Mesenchymal stem cell (in vitro differentiated cells and primary cell): ENCODE results near the gene CDC42BPA.

Experiments used
- DNase-seq: peaks from one replicate; pipeline ENCODE4 v3.0.0-alpha.2; 2013
- H2AFZ ChIP-seq: one replicate; pipeline ENCODE4 v1.6.1; 2013; ENCODE audit warnings: low read depth, mild to moderate bottlenecking, control low read depth, inconsistent platforms, low read length, moderate library complexity
- H2AK5ac ChIP-seq: 2 replicates; pipeline ENCODE4 v1.6.1; 2013; ENCODE audit warnings: low read length, moderate library complexity, mild to moderate bottlenecking, inconsistent platforms; ENCODE audit not compliant: severe bottlenecking
- H2BK120ac ChIP-seq: one replicate; pipeline ENCODE4 v1.6.1; 2013; ENCODE audit warnings: low read depth, mild to moderate bottlenecking, inconsistent platforms, low read length, moderate library complexity
- H2BK12ac ChIP-seq, 2 experiments: one replicate each; pipeline ENCODE4 v1.6.1; 2013; ENCODE audit warnings: inconsistent platforms in 2 of 2, low read length in 2 of 2, mild to moderate bottlenecking in 2 of 2, moderate library complexity in 2 of 2, control low read depth in 1 of 2
- H2BK15ac ChIP-seq: one replicate; pipeline ENCODE4 v1.6.1; 2013; ENCODE audit warnings: mild to moderate bottlenecking, low read depth, inconsistent platforms; ENCODE audit not compliant: poor library complexity, severe bottlenecking
- H2BK5ac ChIP-seq: 2 replicates; pipeline ENCODE4 v1.6.1; 2013; ENCODE audit warnings: low read depth, mild to moderate bottlenecking, low read length, control low read depth, inconsistent platforms; ENCODE audit not compliant: poor library complexity, severe bottlenecking
- H3K14ac ChIP-seq, 2 experiments: one replicate each; pipeline ENCODE4 v1.6.1; 2013; ENCODE audit warnings: inconsistent platforms in 2 of 2, low read length in 2 of 2, control low read depth in 1 of 2, mild to moderate bottlenecking in 1 of 2, moderate library complexity in 1 of 2
- H3K18ac ChIP-seq, 2 experiments: one replicate each; pipeline ENCODE4 v1.6.1; 2013; ENCODE audit warnings: inconsistent platforms in 2 of 2, low read length in 2 of 2, control low read depth in 1 of 2, low read depth in 1 of 2, mild to moderate bottlenecking in 1 of 2
- H3K23ac ChIP-seq, 2 experiments: one replicate each; pipeline ENCODE4 v1.6.1; 2013; ENCODE audit warnings: inconsistent platforms in 2 of 2, low read length in 2 of 2, mild to moderate bottlenecking in 2 of 2, moderate library complexity in 2 of 2, control low read depth in 1 of 2
- H3K27ac ChIP-seq: 2 replicates; pipeline ENCODE4 v1.5.1; 2013; ENCODE audit warnings: mild to moderate bottlenecking, moderate library complexity, low read length, control low read depth, inconsistent platforms; ENCODE audit not compliant: poor library complexity, severe bottlenecking
- H3K27me3 ChIP-seq, 2 experiments: 2 replicates each; pipeline versions ENCODE4 v1.6.1 to v1.7.0; 2013; ENCODE audit warnings: low read length in 2 of 2, mild to moderate bottlenecking in 2 of 2, moderate library complexity in 2 of 2, control low read depth in 1 of 2, inconsistent platforms in 1 of 2; ENCODE audit not compliant: control insufficient read depth in 1 of 2, insufficient read depth in 1 of 2
- H3K36me3 ChIP-seq, 2 experiments: 2 replicates each; pipeline versions ENCODE4 v1.6.1 to v1.7.0; 2013; ENCODE audit warnings: low read length in 2 of 2, control low read depth in 1 of 2, inconsistent platforms in 1 of 2, low read depth in 1 of 2, mild to moderate bottlenecking in 1 of 2; ENCODE audit not compliant: insufficient read depth in 2 of 2, control insufficient read depth in 1 of 2
- H3K4ac ChIP-seq, 2 experiments: one replicate each; pipeline ENCODE4 v1.6.1; 2013; ENCODE audit warnings: inconsistent platforms in 2 of 2, low read length in 2 of 2, mild to moderate bottlenecking in 2 of 2, moderate library complexity in 2 of 2, control low read depth in 1 of 2, low read depth in 1 of 2
- H3K4me1 ChIP-seq: 2 replicates; pipeline ENCODE4 v1.6.1; 2013; ENCODE audit warnings: low read depth, low read length, control low read depth; ENCODE audit not compliant: control insufficient read depth, insufficient read depth
- H3K4me2 ChIP-seq: 2 replicates; pipeline ENCODE4 v1.6.1; 2013; ENCODE audit warnings: low read length, mild to moderate bottlenecking, inconsistent platforms; ENCODE audit not compliant: poor library complexity, severe bottlenecking
- H3K4me3 ChIP-seq, 2 experiments: 2 replicates each; pipeline versions ENCODE4 v1.5.1 to v1.7.0; 2013; ENCODE audit warnings: low read length in 2 of 2, mild to moderate bottlenecking in 2 of 2, control low read depth in 1 of 2, low read depth in 1 of 2; ENCODE audit not compliant: insufficient read depth in 1 of 2
- H3K79me1 ChIP-seq: replicated peaks from 2 replicates; pipeline ENCODE4 v1.6.1; 2013; ENCODE audit warnings: mild to moderate bottlenecking, control low read depth, low read length, inconsistent platforms; ENCODE audit not compliant: poor library complexity, severe bottlenecking
- H3K9ac ChIP-seq: 2 replicates; pipeline ENCODE4 v1.7.0; 2013; ENCODE audit warnings: mild to moderate bottlenecking, low read length, moderate library complexity
- H3K9me3 ChIP-seq: 2 replicates; pipeline ENCODE4 v1.7.0; 2013; ENCODE audit warnings: mild to moderate bottlenecking, low read length; ENCODE audit not compliant: control insufficient read depth
- H4K8ac ChIP-seq: one replicate; pipeline ENCODE4 v1.6.1; 2013; ENCODE audit warnings: inconsistent platforms, mild to moderate bottlenecking, low read length, moderate library complexity
- H4K91ac ChIP-seq: one replicate; pipeline ENCODE4 v1.6.1; 2013; ENCODE audit warnings: mild to moderate bottlenecking, low read length, inconsistent platforms
- WGBS: methylation state at CpG from one replicate; pipeline ENCODE4 v1.1.7; 2013; ENCODE audit warnings: mixed read lengths; 5-methylcytosine and 5-hydroxymethylcytosine counted together

The CDC42BPA gene

DNA sequence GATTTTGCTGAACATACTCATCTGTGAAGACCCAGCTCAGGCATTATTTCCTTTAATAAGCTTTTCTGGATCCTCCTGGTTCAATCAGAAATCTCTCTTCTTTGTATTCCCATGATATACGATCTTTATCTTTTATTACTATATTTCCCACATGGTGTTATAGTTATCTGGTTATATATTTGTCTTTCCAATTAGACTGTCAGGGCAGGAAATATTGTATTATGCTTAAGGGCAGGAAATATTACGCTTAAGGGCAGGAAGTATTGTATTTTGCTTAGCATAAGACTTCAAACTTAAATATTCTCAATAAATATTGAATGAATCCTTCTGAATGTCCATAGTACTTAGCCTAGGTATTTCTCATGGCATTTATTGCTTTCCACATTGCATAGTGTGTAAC, 256.0 kb downstream of the CDC42BPA start:
- H3K36me3 ChIP-seq: peaks cover 6 to 9% of the 10 kb centered on the region in 2 experiments
- H3K14ac ChIP-seq: no peak overlapping the region
- no peak overlapping the region for H3K23ac ChIP-seq
- no peak overlapping the region for H4K91ac ChIP-seq
- no peak overlapping the region for H4K8ac ChIP-seq
- no CpG with 5 or more reads among the region's 2 CpGs for WGBS
- no peak overlapping the region for H2AFZ ChIP-seq
- no peak for DNase-seq
- no peak overlapping the region for H3K27ac ChIP-seq
- H2BK12ac ChIP-seq: no peak overlapping the region
- H3K4me2 ChIP-seq: no peak overlapping the region
- no peak overlapping the region for H3K9ac ChIP-seq
- H3K4ac ChIP-seq: no peak overlapping the region
- H3K27me3 ChIP-seq: no peaks in the 10 kb centered on the region
- H3K4me1 ChIP-seq: no peaks in the 10 kb centered on the region
- H3K4me3 ChIP-seq: no peak overlapping the region
- H2BK15ac ChIP-seq: no peak overlapping the region
- no peaks in the 10 kb centered on the region for H3K9me3 ChIP-seq
- no peak overlapping the region for H3K18ac ChIP-seq
- no peak overlapping the region for H2BK120ac ChIP-seq
- no peaks in the 10 kb centered on the region for H3K79me1 ChIP-seq
- no peak overlapping the region for H2BK5ac ChIP-seq
- no peak overlapping the region for H2AK5ac ChIP-seq

- Histone ChIP-seq H3K79me1 (peaks cover 2% of the 10 kb centered on the region), H3K27ac (peak overlapping the region; percentile 61), H3K14ac (no peak overlapping the region), H2BK15ac (no peak overlapping the region), H4K8ac (no peak overlapping the region), H3K9me3 (no peaks in the 10 kb centered on the region), H3K27me3 (no peaks in the 10 kb centered on the region), H3K36me3 (peaks cover 3 to 8% of the 10 kb centered on the region in 2 experiments), H4K91ac (no peak overlapping the region), H3K4ac (no peak overlapping the region), H3K23ac (no peak overlapping the region), H2AFZ (no peak overlapping the region), H2BK5ac (no peak overlapping the region), H3K18ac (no peak overlapping the region), H3K4me3 (no peak overlapping the region), H2BK120ac (no peak overlapping the region), H3K9ac (no peak overlapping the region), H3K4me2 (no peak overlapping the region), H2BK12ac (no peak overlapping the region), H2AK5ac (no peak overlapping the region), H3K4me1 (no peaks in the 10 kb centered on the region)
- 100% methylated on average over 1 of the region's 4 CpGs for WGBS
- peak; percentile 60 for DNase-seq
Measured at GRCh38 chr1:227059076-227059475, 259.2 kb downstream of the CDC42BPA start.

GRCh38 chr1:227058321-227058751, 260.0 kb downstream of the CDC42BPA start:
- Histone ChIP-seq H3K36me3 (peaks cover 3 to 11% of the 10 kb centered on the region in 2 experiments), H3K79me1 (peaks cover 2% of the 10 kb centered on the region), H2BK5ac (no peak overlapping the region), H3K4me2 (peak overlapping the region; percentile 29), H2AK5ac (no peak overlapping the region), H3K9ac (no peak overlapping the region), H3K4ac (no peak overlapping the region), H3K4me1 (no peaks in the 10 kb centered on the region), H4K91ac (no peak overlapping the region), H3K4me3 (no peak overlapping the region), H2BK120ac (no peak overlapping the region), H3K27ac (peak overlapping the region; percentile 81), H3K23ac (no peak overlapping the region), H2BK15ac (no peak overlapping the region), H3K27me3 (no peaks in the 10 kb centered on the region), H3K9me3 (no peaks in the 10 kb centered on the region), H3K18ac (no peak overlapping the region), H2BK12ac (no peak overlapping the region), H4K8ac (no peak overlapping the region), H3K14ac (no peak overlapping the region), H2AFZ (no peak overlapping the region)
- WGBS: 87% methylated on average over 4 of the region's 5 CpGs
- DNase-seq: peak; percentile 87

DNA sequence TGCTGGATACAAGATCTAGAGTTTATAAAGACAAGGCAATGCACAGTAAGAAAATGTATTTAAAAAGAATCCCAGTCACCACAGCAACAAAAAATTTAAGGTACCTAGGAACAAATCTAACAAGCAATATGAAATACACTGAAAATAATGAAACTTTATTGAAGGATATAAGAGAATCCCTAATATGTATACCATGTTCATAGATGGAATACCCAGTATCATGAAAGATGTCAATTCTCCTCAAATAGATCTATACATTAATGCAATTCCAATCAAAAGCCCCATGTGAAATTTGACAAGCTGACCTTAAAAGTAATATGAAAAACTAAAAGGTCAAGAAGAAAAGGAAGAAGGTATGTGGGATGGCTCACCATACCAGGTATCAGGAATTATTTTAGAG, 269.0 kb downstream of the CDC42BPA start:
- no peak overlapping the region for H3K27ac ChIP-seq
- H2BK120ac ChIP-seq: no peak overlapping the region
- no peak overlapping the region for H3K9ac ChIP-seq
- H4K91ac ChIP-seq: no peak overlapping the region
- no peak overlapping the region for H3K14ac ChIP-seq
- no peak overlapping the region for H3K4me2 ChIP-seq
- H3K18ac ChIP-seq: no peak overlapping the region
- no peaks in the 10 kb centered on the region for H3K4me1 ChIP-seq
- H3K4me3 ChIP-seq: no peak overlapping the region
- no peak overlapping the region for H3K4ac ChIP-seq
- no peak overlapping the region for H4K8ac ChIP-seq
- H2BK12ac ChIP-seq: no peak overlapping the region
- no peaks in the 10 kb centered on the region for H3K9me3 ChIP-seq
- H2AFZ ChIP-seq: no peak overlapping the region
- H2BK15ac ChIP-seq: no peak overlapping the region
- no peak for DNase-seq
- H3K27me3 ChIP-seq: no peaks in the 10 kb centered on the region
- no peaks in the 10 kb centered on the region for H3K79me1 ChIP-seq
- peaks cover 3 to 69% of the 10 kb centered on the region in 2 experiments for H3K36me3 ChIP-seq
- H3K23ac ChIP-seq: no peak overlapping the region
- H2BK5ac ChIP-seq: no peak overlapping the region
- H2AK5ac ChIP-seq: no peak overlapping the region
